AG09319 (cell line): ENCODE measurements around the gene KCNIP3.

Source experiments
- DNase-seq: peaks from one replicate; pipeline ENCODE4 v3.0.0-alpha.2; 2010; ENCODE audit warnings: low read depth; ENCODE audit errors: extremely low read depth
- CTCF ChIP-seq: IDR thresholded peaks from 2 replicates; pipeline ENCODE4 v1.5.1; 2011; ENCODE audit warnings: low read depth, mild to moderate bottlenecking, inconsistent platforms, low read length, moderate library complexity

The KCNIP3 gene

GRCh38 chr2:95271381-95271971 lies 25.7 kb upstream of the KCNIP3 start:
- no peak for DNase-seq
- no peak for TF ChIP-seq CTCF

- TF ChIP-seq CTCF, result no peak
Measured at GRCh38 chr2:95272299-95272751, 24.8 kb upstream of the KCNIP3 start.

GRCh38 chr2:95272781-95273180 lies 24.4 kb upstream of the KCNIP3 start:
- no peak for TF ChIP-seq CTCF
- DNase-seq, result no peak

More at GRCh38 chr2:95272299-95272751, 24.8 kb upstream of the KCNIP3 start:
- DNase-seq, result no peak

GRCh38 chr2:95273566-95274290 lies 23.4 kb upstream of the KCNIP3 start:
- DNase-seq, result no peak
- no peak for TF ChIP-seq CTCF

GRCh38 chr2:95274291-95275150 lies 22.6 kb upstream of the KCNIP3 start, which contains the start of gene PROM2:
TSS of gene PROM2 (plus strand) at chr2:95274449. CDS start at chr2:95274586, 137 bp downstream.
- no peak for DNase-seq
- TF ChIP-seq CTCF, result no peak

GRCh38 chr2:95275151-95275515 lies 22.0 kb upstream of the KCNIP3 start:
- no peak for DNase-seq
- no peak for TF ChIP-seq CTCF
